GM18951 (cell line): ENCODE measurements around the gene USO1.
"Not testable (repeated sequence)": the region's sequence is repeated elsewhere in the genome, so short reads cannot be mapped to it uniquely, and the experiment has no call there.

Experiments
- POLR2A ChIP-seq: IDR thresholded peaks from 4 replicates; pipeline ENCODE4 v1.6.1; 2011; ENCODE audit warnings: mild to moderate bottlenecking; ENCODE audit not compliant: insufficient read length, insufficient read depth; ENCODE audit errors: extremely low read depth
- in situ Hi-C: fragments of 300-500 bp; cut with MboI; formaldehyde crosslinking; loops from one replicate; pipeline ENCODE4 v1.12.0; 2022; ENCODE audit warnings: low sequenced_read_pairs, mixed read lengths, inconsistent platforms; ENCODE audit not compliant: unreplicated experiment

USO1 gene

DNA sequence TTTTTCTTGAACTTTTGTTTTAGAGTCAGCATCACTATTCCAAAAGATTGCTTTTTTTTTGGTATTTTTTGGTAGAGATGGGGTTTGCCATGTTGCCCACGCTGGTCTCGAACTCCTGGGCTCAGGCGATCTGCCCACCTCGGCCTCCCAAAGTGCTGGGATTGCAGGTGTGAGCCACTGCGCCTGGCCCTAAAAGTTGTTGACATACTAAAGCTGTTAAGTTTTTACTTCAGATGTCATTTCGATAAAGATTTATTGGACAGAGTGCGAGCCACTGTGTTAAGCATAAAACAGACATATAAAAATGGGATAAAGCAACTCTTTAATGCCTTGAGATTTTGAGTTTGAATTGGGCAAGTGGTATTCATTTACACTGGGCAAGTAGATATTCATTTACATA is 28.3 kb downstream of the USO1 start:
- in situ Hi-C loops, result no loop called here
- no peak for TF ChIP-seq POLR2A

DNA sequence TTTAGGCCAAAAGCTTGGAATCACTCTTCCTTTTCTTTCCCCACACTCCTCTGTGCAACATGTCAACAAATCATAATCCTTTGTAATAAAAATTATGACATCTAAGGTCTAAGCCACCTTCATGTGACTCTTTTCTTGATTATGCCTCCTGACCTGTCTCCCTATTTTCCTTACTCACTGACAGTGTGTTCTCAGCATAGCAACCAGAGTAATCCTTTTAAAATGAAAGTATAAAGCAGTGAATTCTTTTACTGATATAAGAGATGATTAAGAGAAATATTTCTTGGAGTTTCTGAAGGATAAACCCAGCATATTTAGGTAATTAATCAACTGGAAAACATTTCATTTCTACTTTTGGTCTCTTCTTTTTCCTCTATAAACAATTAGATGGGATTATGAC is 44.7 kb downstream of the USO1 start:
- no peak for TF ChIP-seq POLR2A
- in situ Hi-C loops, result no loop called here

DNA sequence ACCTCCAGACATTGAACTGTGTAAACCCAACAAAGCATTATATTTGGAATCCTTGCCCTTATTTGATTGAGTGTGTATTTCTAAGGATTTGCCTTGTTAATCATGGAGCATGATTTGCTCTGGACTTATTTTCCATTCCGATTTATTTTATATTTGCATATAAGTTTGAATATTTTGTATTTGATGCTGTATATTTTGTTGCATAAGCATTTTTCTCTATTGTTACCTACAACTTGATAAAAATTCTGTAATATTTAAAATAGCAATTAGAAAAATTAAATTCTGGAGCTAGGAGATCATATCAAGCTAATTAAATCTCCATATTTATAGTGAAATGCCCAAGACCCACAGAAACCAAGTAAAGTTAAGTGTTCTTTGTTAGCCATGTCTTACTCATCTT is 47.2 kb downstream of the USO1 start:
- TF ChIP-seq POLR2A, result no peak
- in situ Hi-C loops, result no loop called here

DNA sequence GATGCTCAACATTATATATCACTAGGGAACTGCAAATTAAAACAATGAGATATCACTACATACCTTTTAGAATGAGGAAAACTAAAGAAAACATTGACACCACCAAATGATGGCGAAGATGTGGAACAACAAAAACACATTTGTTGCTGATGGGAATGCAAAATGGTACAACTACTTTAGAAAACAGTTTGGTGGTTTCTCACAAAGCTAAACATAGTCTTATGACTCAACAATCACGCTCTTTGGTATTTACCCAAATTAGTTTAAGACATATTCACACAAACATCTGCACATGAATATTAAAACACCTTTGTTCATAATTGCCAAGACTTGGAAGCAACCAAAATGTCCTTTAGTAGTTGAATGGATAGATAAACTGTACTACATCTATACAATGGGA is 53.2 kb downstream of the USO1 start:
- in situ Hi-C loops, result no loop called here
- no peak for TF ChIP-seq POLR2A

DNA sequence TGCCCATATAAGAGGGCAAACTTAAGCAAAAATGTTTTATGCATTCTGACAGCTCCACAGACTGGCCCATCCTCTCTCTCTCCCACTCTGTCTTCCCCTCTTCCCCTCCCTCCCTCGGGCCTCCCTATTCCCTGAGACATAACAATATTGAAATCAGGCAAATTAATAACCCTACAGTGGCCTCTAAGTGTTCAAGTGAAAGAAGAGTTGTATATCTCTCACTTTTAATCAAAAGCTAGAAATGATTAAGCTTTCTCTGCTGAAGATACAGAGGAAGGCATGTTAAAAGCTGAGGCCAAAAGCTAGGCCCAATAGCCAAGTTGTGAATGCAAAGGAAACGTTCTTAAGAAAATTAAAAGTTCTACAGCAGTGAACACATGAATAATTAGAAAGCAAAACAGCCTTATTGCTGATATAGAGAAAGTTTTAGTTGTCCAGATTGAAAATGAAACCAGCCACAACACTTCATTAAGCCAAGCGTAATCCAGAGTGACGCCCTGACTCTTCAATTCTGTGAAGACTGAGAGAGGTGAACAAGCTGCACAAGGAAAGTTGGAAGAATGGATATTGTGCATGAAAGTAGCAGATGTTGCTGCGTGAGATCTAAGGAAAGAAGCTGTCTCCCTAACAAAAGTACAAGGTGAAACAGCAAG is 54.9 kb downstream of the USO1 start:
- in situ Hi-C loops, result no loop called here
- no peak for TF ChIP-seq POLR2A

DNA sequence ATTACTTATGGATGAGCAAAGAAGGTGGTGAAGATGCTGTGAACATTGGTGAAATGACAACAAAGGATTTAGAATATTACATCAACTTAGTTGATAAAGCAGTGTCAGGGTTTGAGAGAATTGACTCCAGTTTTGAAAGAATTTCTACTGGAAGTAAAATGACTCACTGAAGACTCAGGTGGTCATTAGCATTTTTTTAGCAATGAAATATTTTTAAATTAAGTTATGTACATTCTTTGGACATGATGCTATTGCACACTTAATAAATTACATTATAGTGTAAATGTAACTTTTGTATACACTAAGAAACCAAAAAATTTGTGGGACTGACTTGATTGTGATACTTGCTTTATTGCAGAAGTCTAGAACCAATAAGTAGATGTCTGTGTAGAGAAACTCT is 56.9 kb downstream of the USO1 start:
- TF ChIP-seq POLR2A, result no peak
- in situ Hi-C loops, result no loop called here

DNA sequence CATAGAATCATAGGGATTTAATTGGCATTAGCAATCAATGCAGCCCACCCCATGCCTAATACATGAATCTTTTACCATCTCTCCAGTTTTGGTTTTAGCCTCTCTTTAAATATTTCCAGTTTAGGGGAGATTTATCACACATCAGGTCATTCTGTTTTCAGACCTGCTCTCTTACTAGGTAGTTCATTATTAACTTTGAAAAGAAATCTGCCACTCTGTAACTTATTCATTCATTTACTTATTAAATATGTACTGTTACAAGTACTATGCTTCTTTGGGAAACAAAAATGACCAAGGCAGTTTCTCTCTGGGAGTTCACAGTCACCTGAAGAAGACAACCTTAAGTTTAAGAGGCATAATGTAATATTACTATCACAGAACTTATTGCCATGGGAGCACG is 62.1 kb downstream of the USO1 start:
- no peak for TF ChIP-seq POLR2A
- in situ Hi-C loops, result no loop called here

DNA sequence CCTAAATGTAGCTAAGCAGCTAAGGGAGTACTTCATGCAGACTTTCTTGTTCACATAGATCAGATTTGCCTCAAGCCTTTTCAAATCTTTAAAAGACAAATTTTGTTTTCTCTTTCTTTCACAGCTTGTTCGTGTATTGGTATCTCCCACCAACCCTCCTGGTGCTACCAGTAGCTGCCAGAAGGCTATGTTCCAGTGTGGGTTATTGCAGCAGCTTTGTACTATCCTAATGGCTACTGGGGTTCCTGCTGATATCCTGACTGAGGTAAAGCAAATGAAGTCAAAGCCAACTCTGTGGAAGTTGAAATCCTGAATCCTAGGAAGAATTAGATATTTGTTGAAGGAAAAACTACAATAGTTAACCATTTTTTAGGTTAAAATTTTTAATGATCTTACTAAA is 62.6 kb downstream of the USO1 start:
- TF ChIP-seq POLR2A, result no peak

DNA sequence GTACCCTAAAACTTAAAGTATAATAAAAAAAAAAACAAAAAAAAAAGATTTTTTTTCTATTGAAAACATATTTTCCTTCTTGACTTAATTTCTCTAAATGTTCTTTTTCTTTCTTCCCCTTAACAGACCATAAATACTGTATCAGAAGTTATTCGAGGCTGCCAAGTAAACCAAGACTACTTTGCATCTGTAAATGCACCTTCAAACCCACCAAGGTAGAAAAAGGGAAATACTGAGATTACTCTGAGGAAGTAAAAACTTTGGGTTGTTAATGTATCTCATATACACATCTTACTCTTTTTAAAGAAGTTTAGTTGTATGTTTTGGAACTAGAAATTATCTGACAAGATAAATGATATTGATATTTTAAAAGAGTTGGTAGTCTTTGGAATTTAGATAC is 65.6 kb downstream of the USO1 start:
- no peak for TF ChIP-seq POLR2A
- in situ Hi-C loops, result no loop called here

More for the DNA sequence above, 62.6 kb downstream of the USO1 start:
- in situ Hi-C loops, result no loop called here

DNA sequence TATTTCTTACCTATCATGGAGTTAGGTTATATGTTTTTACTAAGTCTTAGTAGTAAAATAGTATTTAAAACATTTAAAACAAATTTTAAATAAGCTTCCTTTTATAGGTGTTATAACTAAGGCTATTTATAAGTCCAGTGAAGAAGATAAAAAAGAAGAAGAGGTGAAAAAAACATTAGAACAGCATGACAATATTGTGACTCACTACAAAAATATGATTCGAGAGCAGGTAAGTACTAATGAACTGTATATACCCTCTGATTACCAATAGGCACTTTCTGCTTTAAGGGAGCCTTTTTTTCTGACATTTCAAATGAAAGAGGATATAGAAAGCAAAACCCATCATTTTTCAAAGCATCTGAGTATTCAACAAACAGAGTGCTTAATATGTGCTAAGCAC is 76.6 kb downstream of the USO1 start:
- in situ Hi-C loops, result no loop called here
- TF ChIP-seq POLR2A, result no peak

DNA sequence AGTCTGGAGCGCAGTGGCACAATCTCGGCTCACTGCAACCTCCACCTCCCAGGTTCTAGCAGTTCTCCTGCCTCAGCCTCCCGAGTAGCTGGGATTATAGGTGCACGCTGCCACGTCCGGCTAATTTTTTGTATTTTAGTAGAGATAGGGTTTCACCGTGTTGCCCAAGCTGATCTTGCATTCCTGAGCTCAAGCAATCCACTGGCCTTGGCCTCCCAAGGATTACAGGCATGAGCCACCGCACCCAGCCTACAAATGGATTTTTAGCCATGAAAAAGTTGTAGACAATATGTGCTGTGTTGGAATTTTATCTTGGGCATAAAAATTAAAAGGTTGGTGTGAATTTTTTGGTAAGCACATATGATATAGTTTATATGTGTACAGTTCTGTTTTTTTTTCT is 81.7 kb downstream of the USO1 start:
- in situ Hi-C loops, result not testable (repeated sequence)

DNA sequence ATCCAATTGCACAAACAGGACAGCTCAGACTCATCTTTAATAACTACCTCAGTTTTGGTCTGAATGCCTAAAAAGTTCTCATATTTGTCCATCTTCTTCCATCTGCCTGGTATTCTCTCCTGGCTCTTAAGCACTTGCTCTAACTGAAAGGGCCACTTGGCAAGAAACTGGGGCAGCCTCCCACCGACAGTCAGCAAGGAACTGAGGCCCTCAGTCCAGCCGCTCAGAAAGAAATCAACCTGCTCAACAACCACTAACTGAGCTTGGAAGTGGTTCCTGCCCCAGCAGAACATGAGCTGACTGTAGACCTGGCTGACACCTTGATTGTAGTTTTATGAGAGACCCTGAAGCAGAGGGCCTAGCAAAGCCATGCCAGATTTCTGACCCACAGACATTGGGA is 93.5 kb downstream of the USO1 start:
- TF ChIP-seq POLR2A, result no peak
- in situ Hi-C loops, result no loop called here

DNA sequence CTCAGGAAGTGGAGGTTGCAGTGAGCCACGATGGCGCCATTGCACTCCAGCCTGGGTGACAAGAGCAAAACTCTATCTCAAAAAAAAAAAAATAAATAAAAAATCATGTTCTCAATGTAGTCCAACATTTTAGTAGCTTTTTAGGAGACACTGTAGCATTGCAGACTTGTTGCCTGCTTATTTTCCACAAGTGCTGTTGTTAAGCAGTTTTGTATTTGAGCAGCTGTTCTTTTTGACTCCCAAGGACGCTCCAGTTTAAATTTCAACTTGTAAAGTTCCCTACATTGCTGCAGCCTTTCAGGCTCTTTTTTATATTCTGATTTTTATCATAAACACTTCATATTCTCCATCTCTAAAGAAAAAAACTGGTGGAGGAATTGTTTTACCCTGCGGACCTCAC is 94.7 kb downstream of the USO1 start:
- TF ChIP-seq POLR2A, result no peak
- in situ Hi-C loops, result no loop called here

DNA sequence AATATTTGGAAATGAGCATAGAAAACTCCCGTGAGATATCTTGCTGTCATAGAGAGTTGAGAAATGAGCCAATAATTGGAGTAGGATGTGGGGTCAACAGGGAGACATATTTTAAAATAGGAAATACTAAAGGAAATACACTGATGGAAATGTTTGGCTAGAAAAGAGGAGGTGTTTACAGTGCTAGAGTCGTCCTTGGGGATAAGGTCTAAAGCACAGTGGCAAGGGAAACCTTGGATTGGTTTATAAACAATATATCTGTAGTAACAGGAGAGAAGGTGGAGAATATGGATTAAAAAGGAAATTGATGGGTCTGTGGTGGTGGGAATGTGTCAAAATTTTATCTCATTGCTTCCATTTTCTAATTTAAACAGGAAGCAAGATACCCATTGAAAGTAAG is 95.8 kb downstream of the USO1 start:
- in situ Hi-C loops, result no loop called here
- TF ChIP-seq POLR2A, result no peak

DNA sequence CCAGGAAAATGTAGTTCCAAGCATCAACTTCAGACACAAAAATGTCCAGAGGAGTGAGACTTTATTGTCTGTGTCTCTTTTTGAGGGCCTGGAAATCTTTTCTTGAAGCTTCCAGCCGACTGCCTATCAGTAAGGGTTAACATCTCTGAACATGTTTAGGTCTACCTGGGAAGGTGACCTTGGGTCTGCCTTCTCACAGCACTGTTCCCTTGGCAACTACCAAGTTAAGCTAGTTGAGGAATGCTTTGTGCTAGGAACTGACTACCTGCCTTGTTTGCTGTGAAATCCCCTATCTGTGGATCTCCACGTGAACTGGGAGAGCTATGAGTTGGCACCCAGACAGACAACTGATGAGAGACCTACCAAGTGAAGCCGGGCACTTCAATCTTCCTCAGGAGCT is 96.3 kb downstream of the USO1 start:
- no peak for TF ChIP-seq POLR2A
- in situ Hi-C loops, result no loop called here
